GM12878 (cell line): ENCODE results near the gene LIX1L. TPM values are rescaled to one million over a fixed set of nuclear protein-coding genes. Genes with fewer than 3 reads are reported as not detected.

Source experiments
- CBX3 ChIP-seq: fragments of 200-600 bp; sonication (generic); IDR thresholded peaks from 2 replicates; pipeline ENCODE4 v1.6.1; 2016; ENCODE audit warnings: low read depth, borderline replicate concordance
- EED ChIP-seq: sonication (generic); IDR thresholded peaks from 2 replicates; pipeline ENCODE4 v1.6.1; 2016; ENCODE audit warnings: antibody characterized with exemption, low read depth
- FOXM1 ChIP-seq: IDR thresholded peaks from 2 replicates; pipeline ENCODE4 v1.6.1; 2012; ENCODE audit warnings: low read depth, mild to moderate bottlenecking, inconsistent platforms, low read length, moderate library complexity
- IKZF1 ChIP-seq: fragments of 450-650 bp; conservative IDR thresholded peaks from 2 replicates; pipeline ENCODE4 v1.6.1; 2017; ENCODE audit warnings: antibody characterized with exemption, mild to moderate bottlenecking
- IRF4 ChIP-seq: IDR thresholded peaks from 2 replicates; pipeline ENCODE4 v1.6.1; 2011; ENCODE audit warnings: low read depth, low read length
- KLF5 ChIP-seq: fragments of 450-650 bp; IDR thresholded peaks from 2 replicates; pipeline ENCODE4 v1.6.1; 2014; ENCODE audit warnings: mild to moderate bottlenecking; ENCODE audit not compliant: partially characterized antibody
- LARP7 ChIP-seq: fragments of 450-650 bp; IDR thresholded peaks from 2 replicates; pipeline ENCODE4 v1.6.1; 2017; ENCODE audit warnings: mild to moderate bottlenecking
- MEF2B ChIP-seq: fragments of 450-650 bp; IDR thresholded peaks from 2 replicates; pipeline ENCODE4 v1.6.1; 2018; ENCODE audit warnings: mild to moderate bottlenecking, moderate library complexity; ENCODE audit not compliant: partially characterized antibody, poor library complexity, severe bottlenecking
- MTA3 ChIP-seq: IDR thresholded peaks from 2 replicates; pipeline ENCODE4 v1.6.1; 2012; ENCODE audit warnings: low read length, inconsistent platforms, borderline replicate concordance
- MYB ChIP-seq: fragments of 150-350 bp; IDR thresholded peaks from 2 replicates; pipeline ENCODE4 v1.6.1; 2014; ENCODE audit warnings: mild to moderate bottlenecking, low read depth, low read length, borderline replicate concordance
- POU2F2 ChIP-seq: IDR thresholded peaks from 3 replicates; pipeline ENCODE4 v1.6.1; 2011; ENCODE audit warnings: low read depth, mild to moderate bottlenecking, low read length, borderline replicate concordance
- RAD51 ChIP-seq: fragments of 450-650 bp; IDR thresholded peaks from 2 replicates; pipeline ENCODE4 v1.6.1; 2016; ENCODE audit warnings: moderate library complexity, mild to moderate bottlenecking, inconsistent platforms
- RBBP5 ChIP-seq: fragments of 200-600 bp; sonication (generic); conservative IDR thresholded peaks from 2 replicates; pipeline ENCODE4 v1.6.1; 2016
- SRF ChIP-seq, 2 experiments: IDR thresholded peaks; 2 replicates each; pipeline ENCODE4 v1.6.1; 2011; ENCODE audit warnings: low read depth in 2 of 2, low read length in 2 of 2, mild to moderate bottlenecking in 1 of 2, moderate library complexity in 1 of 2
- ZNF217 ChIP-seq: fragments of 450-650 bp; IDR thresholded peaks from 2 replicates; pipeline ENCODE4 v1.6.1; 2017; ENCODE audit warnings: antibody characterized with exemption, mild to moderate bottlenecking
- polyA plus RNA-seq, 11 experiments: library from polyadenylated mRNA; depleted of rRNA in 4 of 11; unstranded in 6 of 11; stranded (reverse) in 5 of 11; fragments of >200 nt; fragmentation: Nextera tagmentation in 4 of 11; fragmentation: Illumina TruSeq in 1 of 11; extraction: Ambion mirVana in 4 of 11; extraction: Trizol in 1 of 11; gene quantifications; 1 replicate in 1 of 11; 2 replicates in 10 of 11; pipeline versions ENCODE4 v1.2.1 to v1.2.3, GENCODE V29; 2011 to 2016; ENCODE audit warnings: inconsistent platforms in 2 of 11, missing spikeins in 2 of 11, low read depth in 1 of 11
- total RNA-seq, 4 experiments: library from RNA; depleted of rRNA in 3 of 4; stranded (reverse); fragments of >200 nt in 3 of 4; fragmentation: Illumina TruSeq in 1 of 4; extraction: Trizol in 1 of 4; gene quantifications; 2 replicates each; pipeline versions ENCODE4 v1.2.1 to v1.2.3, GENCODE V29; 2013 to 2021
- TF ChIP-seq, protein P1 (sequence below): fragments of 450-650 bp; IDR thresholded peaks from 2 replicates; pipeline ENCODE4 v1.6.1; 2017; ENCODE audit warnings: mild to moderate bottlenecking, moderate library complexity
- TF ChIP-seq, protein P2 (sequence below): fragments of 150-350 bp; IDR thresholded peaks from 2 replicates; pipeline ENCODE4 v1.6.1; 2016; ENCODE audit warnings: low read depth, low read length
- TF ChIP-seq, protein P3 (sequence below): IDR thresholded peaks from 2 replicates; pipeline ENCODE4 v1.6.1; 2012; ENCODE audit warnings: low read depth, low read length, improper control_type of control experiment
- TF ChIP-seq, protein P4 (sequence below): IDR thresholded peaks from 2 replicates; pipeline ENCODE4 v1.6.1; 2011; ENCODE audit warnings: low read depth, low read length, improper control_type of control experiment, borderline replicate concordance

LIX1L gene
- total and polyA plus RNA-seq, 10 of the 15 experiments (the other 5 are each of a cell fraction or from before 2014, with no cell fraction given), result 5.5 to 48.2 (median 15.3) TPM

DNA sequence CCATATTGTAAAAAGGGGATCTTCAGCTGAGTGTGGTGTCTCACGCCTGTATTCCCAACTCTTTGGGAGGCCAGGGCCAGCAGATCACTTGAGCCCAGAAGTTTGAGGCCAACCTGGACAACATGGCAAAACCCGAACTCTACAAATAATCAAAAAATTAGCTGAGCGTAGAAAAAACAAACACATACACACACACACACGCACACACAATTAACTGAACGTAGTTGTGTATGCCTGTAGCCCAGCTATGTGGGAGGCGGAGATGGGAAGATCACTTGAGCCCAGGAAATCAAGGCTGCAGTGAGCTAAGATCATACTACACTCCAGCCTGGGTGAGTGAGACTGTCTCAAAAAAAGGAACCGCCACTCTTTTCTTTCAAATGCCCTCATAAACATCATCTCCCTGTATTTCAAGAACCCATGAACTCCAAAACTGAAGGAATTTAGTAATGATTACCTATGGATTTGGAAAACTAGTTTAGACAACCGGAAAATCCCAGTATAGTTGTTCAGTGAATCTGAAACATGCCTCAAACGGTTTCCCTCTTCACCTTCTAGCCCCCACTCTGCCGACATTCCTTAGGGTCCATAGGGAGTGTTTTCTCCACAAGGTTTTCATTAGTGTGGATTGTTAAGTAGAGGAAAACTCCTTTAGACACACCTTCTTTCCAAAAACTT lies 34.1 kb upstream of the LIX1L start (continued):
- TF ChIP-seq, protein P1, sequence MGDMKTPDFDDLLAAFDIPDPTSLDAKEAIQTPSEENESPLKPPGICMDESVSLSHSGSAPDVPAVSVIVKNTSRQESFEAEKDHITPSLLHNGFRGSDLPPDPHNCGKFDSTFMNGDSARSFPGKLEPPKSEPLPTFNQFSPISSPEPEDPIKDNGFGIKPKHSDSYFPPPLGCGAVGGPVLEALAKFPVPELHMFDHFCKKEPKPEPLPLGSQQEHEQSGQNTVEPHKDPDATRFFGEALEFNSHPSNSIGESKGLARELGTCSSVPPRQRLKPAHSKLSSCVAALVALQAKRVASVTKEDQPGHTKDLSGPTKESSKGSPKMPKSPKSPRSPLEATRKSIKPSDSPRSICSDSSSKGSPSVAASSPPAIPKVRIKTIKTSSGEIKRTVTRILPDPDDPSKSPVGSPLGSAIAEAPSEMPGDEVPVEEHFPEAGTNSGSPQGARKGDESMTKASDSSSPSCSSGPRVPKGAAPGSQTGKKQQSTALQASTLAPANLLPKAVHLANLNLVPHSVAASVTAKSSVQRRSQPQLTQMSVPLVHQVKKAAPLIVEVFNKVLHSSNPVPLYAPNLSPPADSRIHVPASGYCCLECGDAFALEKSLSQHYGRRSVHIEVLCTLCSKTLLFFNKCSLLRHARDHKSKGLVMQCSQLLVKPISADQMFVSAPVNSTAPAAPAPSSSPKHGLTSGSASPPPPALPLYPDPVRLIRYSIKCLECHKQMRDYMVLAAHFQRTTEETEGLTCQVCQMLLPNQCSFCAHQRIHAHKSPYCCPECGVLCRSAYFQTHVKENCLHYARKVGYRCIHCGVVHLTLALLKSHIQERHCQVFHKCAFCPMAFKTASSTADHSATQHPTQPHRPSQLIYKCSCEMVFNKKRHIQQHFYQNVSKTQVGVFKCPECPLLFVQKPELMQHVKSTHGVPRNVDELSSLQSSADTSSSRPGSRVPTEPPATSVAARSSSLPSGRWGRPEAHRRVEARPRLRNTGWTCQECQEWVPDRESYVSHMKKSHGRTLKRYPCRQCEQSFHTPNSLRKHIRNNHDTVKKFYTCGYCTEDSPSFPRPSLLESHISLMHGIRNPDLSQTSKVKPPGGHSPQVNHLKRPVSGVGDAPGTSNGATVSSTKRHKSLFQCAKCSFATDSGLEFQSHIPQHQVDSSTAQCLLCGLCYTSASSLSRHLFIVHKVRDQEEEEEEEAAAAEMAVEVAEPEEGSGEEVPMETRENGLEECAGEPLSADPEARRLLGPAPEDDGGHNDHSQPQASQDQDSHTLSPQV, result no peak
- TF ChIP-seq IKZF1 (no peak), KLF5 (no peak), RAD51 (no peak), POU2F2 (0 out of 3 replicates have a peak, but pooled peaks have one; percentile 9), CBX3 (no peak), RBBP5 (no peak), FOXM1 (peak; percentile 59; the same call in 1 of the 2 replicates), EED (peak; percentile 26; the same call in 1 of the 2 replicates), LARP7 (no peak), MYB (no peak), SRF (IDR thresholded peaks at IDR 0.05; ENCODE audit: low read depth in 2 of 2, low read length in 2 of 2) (no peak), MTA3 (peak; percentile 96), ZNF217 (no peak), MEF2B (no peak), IRF4 (no peak)
- TF ChIP-seq, protein P2, sequence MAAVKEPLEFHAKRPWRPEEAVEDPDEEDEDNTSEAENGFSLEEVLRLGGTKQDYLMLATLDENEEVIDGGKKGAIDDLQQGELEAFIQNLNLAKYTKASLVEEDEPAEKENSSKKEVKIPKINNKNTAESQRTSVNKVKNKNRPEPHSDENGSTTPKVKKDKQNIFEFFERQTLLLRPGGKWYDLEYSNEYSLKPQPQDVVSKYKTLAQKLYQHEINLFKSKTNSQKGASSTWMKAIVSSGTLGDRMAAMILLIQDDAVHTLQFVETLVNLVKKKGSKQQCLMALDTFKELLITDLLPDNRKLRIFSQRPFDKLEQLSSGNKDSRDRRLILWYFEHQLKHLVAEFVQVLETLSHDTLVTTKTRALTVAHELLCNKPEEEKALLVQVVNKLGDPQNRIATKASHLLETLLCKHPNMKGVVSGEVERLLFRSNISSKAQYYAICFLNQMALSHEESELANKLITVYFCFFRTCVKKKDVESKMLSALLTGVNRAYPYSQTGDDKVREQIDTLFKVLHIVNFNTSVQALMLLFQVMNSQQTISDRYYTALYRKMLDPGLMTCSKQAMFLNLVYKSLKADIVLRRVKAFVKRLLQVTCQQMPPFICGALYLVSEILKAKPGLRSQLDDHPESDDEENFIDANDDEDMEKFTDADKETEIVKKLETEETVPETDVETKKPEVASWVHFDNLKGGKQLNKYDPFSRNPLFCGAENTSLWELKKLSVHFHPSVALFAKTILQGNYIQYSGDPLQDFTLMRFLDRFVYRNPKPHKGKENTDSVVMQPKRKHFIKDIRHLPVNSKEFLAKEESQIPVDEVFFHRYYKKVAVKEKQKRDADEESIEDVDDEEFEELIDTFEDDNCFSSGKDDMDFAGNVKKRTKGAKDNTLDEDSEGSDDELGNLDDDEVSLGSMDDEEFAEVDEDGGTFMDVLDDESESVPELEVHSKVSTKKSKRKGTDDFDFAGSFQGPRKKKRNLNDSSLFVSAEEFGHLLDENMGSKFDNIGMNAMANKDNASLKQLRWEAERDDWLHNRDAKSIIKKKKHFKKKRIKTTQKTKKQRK, result no peak
- TF ChIP-seq, protein P3, sequence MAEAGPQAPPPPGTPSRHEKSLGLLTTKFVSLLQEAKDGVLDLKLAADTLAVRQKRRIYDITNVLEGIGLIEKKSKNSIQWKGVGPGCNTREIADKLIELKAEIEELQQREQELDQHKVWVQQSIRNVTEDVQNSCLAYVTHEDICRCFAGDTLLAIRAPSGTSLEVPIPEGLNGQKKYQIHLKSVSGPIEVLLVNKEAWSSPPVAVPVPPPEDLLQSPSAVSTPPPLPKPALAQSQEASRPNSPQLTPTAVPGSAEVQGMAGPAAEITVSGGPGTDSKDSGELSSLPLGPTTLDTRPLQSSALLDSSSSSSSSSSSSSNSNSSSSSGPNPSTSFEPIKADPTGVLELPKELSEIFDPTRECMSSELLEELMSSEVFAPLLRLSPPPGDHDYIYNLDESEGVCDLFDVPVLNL, result no peak
- TF ChIP-seq, protein P4, sequence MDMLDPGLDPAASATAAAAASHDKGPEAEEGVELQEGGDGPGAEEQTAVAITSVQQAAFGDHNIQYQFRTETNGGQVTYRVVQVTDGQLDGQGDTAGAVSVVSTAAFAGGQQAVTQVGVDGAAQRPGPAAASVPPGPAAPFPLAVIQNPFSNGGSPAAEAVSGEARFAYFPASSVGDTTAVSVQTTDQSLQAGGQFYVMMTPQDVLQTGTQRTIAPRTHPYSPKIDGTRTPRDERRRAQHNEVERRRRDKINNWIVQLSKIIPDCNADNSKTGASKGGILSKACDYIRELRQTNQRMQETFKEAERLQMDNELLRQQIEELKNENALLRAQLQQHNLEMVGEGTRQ, result no peak
